Stimulated activated naive CD4-positive, alpha-beta T cell treated with Interleukin-2 at 50 U/mL for 16 hours (primary cell): Measurements from ENCODE around the gene MAP4K2.
A peak's percentile ranks its signal among the peaks of the same experiment; 100 is the strongest.
"Not testable (repeated sequence)": the region's sequence is repeated elsewhere in the genome, so short reads cannot be mapped to it uniquely, and the experiment has no call there.

Experiments
- DNase-seq: peaks from one replicate; lab custom pipeline; 2025; lab: John Stamatoyannopoulos, UW

MAP4K2 gene

DNA sequence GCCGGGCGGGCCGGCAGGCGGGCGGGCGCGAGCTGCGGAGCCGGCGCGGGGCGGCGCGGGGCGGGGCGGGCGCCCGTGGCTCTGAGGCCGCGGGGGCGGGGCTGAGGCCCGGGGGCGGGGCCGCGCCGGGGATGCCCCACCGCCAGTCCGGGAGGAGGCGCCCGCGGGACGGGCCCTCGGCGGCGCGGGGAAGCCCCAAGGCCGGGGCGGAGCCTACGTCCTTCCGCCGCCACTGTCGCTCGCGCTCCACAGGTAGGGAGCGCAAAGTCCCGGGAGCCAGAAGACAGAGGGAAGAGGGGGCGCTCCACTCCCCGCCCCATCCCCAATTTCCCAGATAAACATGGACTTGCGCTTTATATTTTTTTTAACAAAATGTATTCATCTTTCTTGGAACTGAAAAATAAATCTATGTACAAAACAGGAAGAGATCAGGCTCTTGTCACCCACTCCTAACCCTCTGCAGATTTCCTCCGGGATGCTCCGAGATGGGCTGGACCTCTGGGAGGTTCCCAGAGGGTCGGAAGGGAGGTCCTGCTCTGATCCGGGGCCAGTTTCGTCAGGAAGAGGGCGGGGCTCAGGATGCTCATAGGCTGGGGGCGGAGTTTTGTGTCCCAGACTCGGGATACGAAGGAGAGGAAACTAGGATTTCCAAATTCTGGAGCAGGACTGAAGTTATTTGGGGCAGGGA, at the start of gene MAP4K2:
Gene MAP4K2 (minus strand): TSS at position 57 of the 688 bp plus-strand sequence. CDS start 65 bp downstream, outside the sequence.
- peak; percentile 80 for DNase-seq

DNA sequence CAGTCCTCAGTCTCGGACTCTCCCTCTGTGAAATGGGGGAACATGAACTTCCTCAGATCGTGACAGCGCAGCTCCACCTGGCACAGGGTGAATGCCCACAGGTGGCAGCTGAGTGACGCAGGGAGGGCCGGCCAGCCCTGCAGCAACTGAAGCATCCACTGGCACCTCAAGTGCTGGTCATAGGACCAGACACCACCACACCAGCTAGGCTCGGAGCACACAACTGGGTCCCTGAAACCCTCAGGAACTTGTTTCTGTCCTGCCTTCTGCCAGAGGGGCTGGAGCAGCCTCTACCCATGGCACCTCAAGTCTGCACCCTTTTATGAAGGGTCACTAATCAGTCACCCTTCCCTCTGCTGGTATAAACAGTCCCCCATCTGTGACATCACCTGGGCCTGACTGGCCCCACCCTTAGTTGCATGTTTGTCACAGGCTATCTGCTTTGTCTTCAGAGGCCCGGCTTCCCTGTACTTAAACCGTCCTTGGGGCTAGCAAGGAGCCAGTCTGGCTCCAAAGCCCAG, 48.9 kb upstream of the MAP4K2 start:
- DNase-seq = no peak

DNA sequence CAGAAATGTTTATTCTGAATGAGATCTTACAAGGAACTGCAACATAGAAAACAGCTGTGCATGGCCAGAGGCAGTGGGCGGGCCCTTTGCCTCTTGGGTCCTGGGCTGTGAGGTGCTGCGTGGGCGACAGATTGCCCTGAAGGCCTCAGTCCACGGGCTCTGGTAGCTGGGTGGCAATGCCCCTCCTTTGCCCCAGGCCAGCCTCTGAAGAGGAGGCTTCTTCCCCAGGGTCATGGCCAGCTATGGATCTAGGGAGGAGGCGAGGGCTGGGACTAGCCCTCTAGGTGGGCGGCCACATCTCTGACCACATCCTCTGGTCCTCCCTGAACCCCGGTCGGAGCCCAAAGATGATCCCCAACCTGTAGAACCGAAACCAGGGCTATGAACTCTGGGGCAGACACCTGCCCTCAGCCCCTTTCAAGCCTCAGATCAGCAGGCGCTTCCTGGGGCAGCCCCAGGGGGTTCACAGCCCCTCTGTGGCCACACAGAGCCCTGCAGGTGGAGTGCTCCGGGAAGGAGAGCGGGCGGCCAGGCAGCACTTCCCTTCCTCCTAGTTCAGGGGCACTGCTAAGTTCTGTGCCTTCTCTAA, 48.1 kb upstream of the MAP4K2 start:
- DNase-seq = peak; percentile 35

DNA sequence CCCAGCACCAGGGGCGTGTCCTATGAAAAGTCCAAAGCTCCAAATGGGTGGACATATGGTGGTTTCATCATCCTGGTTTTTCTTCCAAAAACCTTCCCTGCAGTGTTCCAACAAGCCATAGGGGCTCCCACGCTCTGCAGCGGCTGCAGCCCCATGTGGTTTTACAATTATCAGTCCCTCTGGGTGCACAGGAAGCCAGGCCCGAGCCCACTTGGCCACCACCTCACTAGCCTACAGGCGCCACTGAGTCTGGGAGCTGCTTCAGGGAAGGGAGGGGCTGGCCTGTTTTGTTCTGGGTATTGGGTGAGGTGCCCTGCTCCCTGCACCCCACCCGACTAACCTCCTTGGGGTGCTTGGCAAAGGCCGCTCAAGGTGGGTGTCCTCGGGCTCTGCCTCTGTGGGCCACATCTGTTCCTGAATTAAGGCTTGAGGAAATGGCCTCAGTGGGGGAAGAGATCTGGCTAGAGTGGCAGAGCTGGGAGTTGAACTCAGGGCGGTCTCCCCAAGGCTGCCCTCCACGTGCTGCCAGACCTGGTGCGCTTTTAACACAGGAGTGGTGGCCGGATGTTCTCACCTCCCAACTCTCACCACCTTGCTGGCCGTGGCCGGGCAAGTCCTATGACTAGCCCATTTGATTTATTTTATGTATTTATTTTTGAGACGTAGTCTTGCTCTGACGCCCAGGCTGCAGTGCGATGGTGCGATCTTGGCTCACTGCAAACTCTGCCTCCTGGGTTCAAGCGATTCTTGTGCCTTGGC, 46.8 kb upstream of the MAP4K2 start:
- no peak for DNase-seq

DNA sequence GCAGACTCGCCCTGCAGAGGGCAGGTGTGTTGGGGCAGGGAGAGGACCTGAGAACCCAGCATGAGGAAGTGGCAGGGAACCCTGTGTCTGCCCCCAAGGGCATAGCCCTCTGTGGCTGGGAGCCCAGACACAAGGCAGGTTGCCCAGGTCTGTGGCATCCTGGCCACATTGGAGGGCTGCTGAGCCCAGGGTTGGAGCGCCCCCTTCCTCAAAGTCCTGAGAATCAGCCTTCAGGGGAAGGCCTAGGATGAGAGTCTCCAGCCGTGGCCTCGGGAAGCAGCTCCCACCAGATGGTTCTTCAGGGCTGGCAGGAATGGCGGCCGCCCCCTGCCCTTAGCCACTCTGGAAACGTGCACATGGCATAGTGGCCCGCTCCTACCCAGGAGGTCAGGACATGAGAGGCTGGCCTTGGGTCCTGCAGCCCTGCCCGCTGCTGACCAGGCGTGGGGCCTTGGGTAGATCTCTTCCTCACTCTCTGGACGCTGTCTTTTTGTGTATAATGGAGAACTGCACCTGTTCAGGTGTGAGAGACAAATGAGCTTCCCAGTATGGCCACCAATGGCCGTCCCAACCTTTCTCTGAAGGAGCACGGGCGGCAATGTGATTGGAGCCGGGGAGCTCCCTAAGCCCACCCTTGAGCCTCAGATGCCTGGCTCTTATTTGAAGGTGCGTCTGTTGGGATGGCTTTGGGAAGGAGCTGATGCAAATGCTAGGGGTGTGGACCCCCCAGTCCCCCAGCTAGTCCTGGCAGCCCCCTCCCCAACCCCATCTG, 46.0 kb upstream of the MAP4K2 start:
- no peak for DNase-seq

DNA sequence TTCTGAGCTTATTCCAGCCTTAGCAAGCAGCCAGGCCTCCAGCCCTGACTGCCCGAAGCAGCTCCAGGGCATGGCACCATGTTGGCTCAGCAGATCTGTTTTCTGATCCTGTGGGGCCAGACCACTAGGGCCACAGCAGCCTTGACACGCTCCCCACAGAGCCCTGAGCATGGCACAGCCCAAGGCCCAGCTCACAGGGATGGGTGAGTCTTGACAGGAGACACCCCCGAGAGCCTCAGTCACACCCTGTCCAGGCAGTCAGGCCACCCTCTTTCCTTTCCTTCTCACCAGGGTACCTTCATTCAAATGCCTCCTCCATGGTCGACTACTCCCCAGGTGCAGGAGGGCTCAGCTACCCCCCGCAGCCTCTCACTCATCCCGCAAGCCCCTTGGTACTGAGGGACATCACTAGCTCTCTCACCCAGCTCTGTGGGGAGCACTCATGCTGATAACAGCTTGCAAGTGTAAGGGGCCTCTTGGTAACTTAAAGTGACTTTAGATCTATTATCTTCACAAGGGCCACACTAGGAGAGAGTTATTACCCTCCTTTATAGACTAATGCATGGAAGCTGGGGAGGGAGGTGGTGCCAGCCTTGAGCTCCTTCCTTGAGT, 45.3 kb upstream of the MAP4K2 start:
- DNase-seq = no peak

DNA sequence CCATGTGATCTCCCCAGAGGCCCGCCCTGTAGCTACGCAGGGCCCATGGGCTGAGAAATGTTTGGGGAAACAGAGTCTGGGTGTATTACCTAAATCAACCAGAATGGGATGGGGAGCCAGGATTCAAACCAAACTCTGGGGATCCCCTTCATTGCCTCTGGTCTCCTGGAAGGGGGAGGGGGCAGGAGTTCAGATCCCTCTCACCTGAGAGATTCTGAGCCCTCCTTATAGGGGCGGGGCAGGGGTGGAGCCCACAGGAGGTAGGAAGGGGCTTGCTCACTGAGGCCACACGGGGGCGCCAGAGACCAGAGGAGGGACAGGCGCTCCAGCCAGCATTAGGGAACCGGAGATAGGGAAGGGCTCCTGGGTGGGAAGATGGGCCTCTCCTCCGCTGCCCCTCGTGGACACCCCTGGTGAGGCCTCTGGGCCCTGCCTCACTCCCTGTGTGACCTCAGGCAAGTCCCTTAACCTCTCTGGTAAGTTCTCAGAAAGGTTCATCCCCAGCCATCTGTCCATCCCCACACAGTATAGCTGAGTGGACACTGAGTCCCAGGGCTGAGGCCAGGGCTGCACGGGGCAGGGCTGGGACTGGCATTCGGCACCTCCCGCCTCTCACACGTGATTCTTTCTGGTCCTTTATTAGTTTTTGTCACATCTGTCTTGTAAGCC, 44.1 kb upstream of the MAP4K2 start:
- peak; percentile 89 for DNase-seq

DNA sequence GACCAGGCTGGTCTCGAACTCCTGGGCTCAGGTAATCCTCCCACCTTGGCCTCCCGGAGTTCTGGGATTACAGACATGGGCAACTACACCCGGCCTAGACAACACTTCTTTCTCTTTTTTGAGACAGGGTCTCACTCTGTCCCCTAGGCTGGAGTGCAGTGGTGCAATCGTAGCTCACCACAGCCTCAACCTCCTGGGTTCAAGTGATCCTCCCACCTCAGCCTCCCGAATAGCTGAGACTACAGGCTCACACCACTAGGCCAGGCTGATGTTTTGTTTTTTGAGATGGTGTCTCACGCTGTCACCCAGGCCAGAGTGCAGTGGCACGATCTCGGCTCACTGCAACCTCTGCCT, 42.7 kb upstream of the MAP4K2 start:
- not testable (repeated sequence) for DNase-seq

DNA sequence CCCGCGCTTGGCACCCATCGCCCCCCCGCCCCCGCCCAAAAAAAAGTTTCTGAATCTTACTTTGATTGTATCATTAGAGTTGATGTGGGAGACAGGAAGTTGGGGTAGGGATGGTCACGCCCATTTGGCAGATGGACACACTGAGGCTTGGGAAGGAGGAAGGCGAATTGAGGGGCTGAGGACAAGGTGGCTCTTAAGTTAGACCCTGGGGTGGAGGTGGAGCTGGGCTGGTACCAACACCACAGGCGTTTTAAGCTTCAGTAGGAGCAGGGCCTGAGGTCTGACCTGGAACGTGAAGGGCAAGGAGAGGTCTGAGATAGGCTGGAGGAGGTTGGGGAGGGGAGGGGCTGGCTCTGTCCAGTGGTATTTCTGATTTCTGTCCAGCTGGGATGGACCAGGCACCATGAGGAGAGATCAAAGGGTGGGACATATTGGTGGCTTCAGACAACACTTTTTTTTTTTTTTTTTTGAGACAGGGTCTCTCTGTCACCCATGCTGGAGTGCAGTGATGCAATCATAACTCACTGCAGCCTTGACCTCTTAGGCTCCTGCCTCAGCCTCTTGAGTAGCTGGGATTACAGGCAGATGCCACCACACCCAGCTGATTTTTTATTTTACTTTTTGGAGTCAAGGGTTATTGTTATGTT, 42.2 kb upstream of the MAP4K2 start:
- DNase-seq = no peak

DNA sequence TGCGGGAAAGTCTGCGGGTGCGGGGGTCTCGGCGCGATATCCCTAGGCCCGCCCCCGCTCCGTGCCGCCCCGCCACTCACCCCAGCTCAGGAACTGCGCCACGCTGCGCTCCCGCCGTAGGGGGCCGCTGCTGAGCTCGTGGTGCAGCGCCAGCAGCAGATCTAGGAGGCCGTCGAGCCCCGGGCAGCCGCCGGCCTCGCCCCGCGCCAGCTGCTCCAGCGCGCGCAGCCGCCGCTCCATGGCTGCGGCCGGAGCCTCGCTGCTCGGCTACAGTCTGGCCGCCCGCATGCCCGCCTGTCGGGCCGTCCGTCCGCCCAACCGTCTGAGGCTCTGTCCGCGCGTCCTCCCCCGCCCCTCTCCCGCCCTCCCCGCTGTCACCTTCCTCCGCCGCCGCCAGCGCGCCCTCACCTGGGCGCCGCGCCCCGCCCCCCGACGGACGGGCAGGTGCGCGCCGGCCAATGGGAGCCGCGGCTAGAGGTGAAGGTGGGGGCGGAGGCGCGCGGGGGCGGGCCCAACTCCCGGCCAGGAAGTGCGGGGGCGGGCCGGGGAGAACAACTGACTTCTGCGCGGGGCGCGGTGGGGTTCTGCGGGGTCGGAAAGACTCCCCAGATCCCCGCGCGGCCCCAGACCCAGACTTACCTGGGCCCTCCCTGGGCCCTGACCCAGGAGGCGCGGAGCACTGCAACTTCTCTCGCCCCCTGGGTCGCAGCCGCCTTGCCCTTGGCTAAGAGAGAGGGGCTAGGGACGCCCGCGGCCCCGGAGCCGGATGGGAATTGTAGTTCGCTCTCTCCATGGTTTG, 41.5 kb upstream of the MAP4K2 start, which contains the start of gene CDC42BPG:
Gene CDC42BPG (minus strand): TSS at position 324 of the 799 bp plus-strand sequence. CDS start 84 bp downstream, at position 240.
- DNase-seq = peak; percentile 44

DNA sequence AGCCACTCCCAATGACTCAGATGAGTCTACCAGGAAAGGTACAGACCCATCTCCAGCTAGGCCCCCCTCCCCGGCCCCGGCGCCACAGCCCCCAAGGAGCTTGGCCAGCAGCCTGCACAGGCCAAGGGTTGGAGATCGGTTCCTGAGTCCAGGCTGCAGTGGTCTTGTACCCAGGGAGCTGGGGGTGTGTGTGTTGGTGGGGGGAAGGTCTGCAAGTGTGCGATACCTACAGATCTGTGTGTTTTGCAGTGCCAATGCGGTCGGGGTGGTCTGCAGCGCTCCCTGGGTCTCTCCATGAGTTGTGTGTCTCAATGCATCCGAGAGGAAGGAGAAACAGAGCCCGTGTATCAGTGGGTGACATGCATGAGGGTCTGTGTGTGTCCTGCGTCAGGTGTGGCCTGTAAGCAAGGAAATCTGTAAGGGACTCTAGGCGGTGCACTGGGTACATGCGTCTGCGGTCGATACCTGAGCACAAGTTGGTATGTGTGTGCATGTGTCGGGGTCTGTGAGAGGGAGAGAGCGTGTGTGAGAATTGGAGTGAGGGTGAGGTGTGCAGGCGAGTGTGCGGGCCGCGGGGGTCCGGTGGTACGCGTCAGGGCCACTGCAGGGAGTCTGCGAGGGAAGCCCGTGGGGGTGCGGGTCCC, 40.8 kb upstream of the MAP4K2 start:
- no peak for DNase-seq

DNA sequence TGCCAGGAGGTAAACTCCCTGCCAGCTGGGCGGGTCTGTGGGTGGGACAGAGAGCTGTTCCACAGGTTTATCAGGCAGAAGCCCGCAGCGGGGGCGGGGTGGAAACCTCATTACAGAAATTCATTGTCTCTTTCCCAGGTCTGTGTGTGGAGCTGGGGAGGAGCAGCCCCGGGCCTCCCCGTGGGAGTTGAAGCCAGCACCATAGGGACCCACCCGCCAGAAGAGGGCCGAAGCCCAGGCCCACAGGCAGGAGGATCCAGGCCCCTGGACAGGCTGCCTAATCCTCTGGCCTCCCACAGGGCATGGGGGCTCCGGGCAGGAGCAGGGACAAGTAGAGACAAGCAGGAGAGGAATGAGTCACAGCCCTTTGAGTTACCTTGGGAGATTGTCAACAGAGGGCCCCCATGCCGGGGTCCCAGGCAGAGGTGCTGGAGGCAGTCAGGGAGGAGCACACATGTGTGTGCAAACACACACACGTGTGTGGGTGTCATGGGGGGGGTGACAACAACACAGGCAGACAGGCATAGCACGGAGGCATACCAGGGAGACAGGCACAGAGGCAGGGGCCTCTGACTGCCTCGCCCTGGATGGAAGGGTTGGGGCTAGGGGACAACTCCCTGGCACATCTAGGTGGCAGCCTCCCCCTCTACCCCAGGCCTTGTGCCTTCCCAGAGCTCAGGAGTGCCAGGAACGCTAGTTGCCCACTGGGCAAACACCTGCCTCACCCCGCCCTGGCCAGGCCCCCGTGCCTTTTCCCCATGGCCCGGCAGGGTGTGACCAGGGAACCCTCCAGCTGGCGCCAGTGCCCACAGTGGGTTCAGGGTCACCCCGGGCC, 40.1 kb upstream of the MAP4K2 start:
- DNase-seq = no peak

DNA sequence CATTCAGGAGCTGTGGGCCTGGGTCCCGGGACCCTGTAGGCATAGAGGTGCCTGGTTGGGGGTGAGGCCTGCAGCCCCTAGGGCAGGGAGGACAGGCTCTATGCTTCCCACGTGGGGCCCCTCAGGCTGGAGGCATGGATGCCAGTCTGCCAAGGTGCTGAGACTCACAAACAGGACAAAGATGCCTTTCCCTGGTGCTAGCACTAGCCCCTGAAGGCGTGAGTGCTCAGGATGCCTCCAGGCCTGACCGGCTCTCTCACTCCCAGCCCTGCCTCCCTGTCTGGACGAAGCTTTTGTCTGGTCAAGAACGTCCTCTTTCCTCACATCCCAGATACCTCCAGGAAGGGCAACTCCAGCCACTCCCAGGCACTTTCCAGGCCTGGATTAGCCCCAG, 39.3 kb upstream of the MAP4K2 start:
- no peak for DNase-seq

DNA sequence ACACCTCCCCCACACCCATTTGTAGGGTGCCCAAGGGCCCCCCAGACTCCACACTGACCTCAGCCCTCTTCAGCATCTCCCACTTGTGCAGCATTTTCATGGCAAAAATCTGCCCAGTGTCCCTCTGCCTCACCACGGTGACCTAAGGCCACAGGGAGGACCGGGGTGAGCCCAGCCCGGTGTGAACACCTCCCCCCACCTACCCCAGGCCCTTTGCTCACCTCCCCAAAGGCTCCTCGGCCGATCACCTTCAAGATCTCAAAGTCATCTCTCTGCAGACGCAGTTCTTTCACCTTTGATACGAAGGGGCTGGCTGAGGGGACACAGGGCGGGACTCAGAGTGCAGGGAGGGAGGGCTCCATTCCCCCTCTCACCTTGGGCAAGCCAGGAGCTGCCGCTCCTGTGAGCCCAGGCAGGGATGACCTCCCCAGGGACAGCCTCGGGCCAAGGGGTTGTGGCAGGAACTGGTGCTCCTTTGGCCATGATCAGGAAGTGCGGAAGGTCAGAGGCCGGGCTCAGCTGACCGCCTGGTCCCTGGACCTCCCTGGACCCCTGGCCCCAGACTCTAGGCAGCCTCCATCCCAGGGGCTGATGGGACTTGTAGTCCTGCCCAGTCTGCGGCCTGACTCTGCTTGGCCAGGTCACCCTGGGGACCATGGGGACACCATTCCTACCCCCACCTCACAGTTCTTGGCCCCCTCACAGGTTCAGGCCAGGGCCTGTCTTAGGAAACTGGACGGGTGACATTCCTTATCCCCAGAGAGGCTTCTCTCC, 38.8 kb upstream of the MAP4K2 start:
- no peak for DNase-seq

DNA sequence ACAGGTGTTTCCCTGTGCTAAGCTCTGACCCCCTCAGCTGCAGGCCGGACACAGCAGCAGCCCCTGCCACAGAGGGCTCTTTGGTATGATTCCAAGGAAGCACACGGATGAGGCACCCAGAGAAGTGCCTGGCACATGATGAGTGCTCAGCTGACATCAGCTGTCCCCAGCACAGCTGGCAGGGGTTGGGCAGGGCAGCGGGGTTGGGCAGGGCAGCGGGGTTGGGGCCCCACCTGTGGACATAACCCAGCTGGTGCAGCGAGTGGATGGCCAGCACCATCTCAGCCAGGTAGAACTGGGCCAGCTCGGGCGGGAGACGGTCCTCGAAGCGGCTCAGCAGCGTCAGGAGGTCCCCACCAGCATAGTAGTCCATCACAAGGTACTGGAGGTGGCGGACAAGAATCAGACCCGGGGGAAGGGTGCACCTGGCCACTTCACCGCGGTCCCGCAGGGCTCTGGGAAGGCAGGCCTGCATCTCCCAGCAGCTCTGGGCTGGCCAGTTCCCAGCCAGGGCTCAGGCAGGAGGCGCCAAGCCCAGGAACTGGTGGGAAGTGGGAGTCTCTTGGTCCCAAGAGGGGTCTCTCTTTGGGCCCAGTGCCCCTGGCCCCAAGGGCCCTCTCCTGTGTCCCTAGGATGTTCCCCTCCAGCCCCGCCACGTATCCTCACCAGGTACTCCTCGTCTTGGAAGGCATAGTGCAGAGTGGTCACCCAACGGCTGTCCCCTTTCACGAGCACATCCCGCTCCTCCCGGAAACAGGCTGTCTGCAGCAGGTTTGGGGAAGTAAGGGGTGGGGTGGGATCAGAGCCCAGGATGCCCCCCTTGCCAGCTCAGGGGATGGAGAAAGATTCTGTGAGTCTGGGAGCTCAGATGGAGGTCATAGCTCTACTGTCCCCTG, 37.1 kb upstream of the MAP4K2 start:
- DNase-seq = no peak

DNA sequence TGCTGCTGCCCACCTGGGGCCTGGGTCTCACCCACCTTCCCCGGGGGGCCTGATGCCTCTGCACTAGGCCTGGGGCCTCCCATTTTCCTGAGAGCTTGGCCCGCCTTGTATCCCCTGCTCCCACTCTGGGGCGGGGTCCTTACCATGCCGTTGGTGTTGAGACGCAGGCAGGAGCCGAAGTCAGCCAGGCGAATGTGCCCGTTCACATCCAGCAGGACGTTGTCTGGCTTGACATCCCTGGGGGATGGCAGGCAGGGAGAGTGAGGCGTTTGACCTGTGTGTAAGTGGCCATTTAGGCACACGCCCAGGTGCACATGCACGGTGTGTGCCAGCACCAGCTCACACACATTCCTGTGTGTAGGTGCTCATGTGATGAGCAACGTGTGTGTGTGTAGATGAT, 36.3 kb upstream of the MAP4K2 start:
- DNase-seq = no peak
